Activated CD8-positive, alpha-beta memory T cell treated with anti-CD3 and anti-CD28 coated beads, Interleukin-2, amount 50 U/mL, for 24 hours (primary cell): Measurements from ENCODE around the gene USP10.
"Not testable (repeated sequence)": the region's sequence is repeated elsewhere in the genome, so short reads cannot be mapped to it uniquely, and the experiment has no call there.

Source experiments
- DNase-seq: peaks from one replicate; pipeline ENCODE4 v3.0.0-alpha.2; 2020; ENCODE audit errors: extremely low read depth

The USP10 gene

GRCh38 chr16:84728853-84729424 lies 29.1 kb downstream of the USP10 start:
- no peak for DNase-seq

- DNase-seq: no peak
Observed at GRCh38 chr16:84729716-84730320, 30.0 kb downstream of the USP10 start.

GRCh38 chr16:84730406-84731106 lies 30.8 kb downstream of the USP10 start:
- no peak for DNase-seq

GRCh38 chr16:84732332-84732673 lies 32.5 kb downstream of the USP10 start:
- DNase-seq: not testable (repeated sequence)

GRCh38 chr16:84732674-84733352 lies 33.0 kb downstream of the USP10 start:
- no peak for DNase-seq

GRCh38 chr16:84735849-84736586 lies 36.2 kb downstream of the USP10 start:
- DNase-seq: no peak

- no peak for DNase-seq
Observed at GRCh38 chr16:84737192-84738011, 37.6 kb downstream of the USP10 start.

- peak; percentile 40 for DNase-seq
Observed at GRCh38 chr16:84738255-84739038, 38.6 kb downstream of the USP10 start.

GRCh38 chr16:84739349-84740124 lies 39.7 kb downstream of the USP10 start:
- DNase-seq: no peak

- no peak for DNase-seq
Observed at GRCh38 chr16:84740596-84741116, 40.9 kb downstream of the USP10 start.

GRCh38 chr16:84741340-84741830 lies 41.6 kb downstream of the USP10 start:
- no peak for DNase-seq

GRCh38 chr16:84742641-84743092 lies 42.9 kb downstream of the USP10 start:
- DNase-seq: no peak

GRCh38 chr16:84746231-84746630 lies 46.4 kb downstream of the USP10 start:
- no peak for DNase-seq

- DNase-seq: no peak
Observed at GRCh38 chr16:84746875-84747274, 47.1 kb downstream of the USP10 start.

GRCh38 chr16:84748247-84748646 lies 48.4 kb downstream of the USP10 start:
- not testable (repeated sequence) for DNase-seq

- DNase-seq: no peak
Observed at GRCh38 chr16:84749072-84749471, 49.3 kb downstream of the USP10 start.

- no peak for DNase-seq
Observed at GRCh38 chr16:84749815-84750214, 50.0 kb downstream of the USP10 start.

GRCh38 chr16:84750575-84750974 lies 50.8 kb downstream of the USP10 start:
- DNase-seq: no peak

- no peak for DNase-seq
Observed at GRCh38 chr16:84751241-84751640, 51.4 kb downstream of the USP10 start.
